ENCODE results near the gene GALNT9. TPM values are rescaled to one million over a fixed set of nuclear protein-coding genes. Genes with fewer than 3 reads are reported as not detected.

Gene GALNT9
- total and polyA plus RNA-seq, 2 experiments from 2014 or later: 3.9 to 4.7 TPM

DNA sequence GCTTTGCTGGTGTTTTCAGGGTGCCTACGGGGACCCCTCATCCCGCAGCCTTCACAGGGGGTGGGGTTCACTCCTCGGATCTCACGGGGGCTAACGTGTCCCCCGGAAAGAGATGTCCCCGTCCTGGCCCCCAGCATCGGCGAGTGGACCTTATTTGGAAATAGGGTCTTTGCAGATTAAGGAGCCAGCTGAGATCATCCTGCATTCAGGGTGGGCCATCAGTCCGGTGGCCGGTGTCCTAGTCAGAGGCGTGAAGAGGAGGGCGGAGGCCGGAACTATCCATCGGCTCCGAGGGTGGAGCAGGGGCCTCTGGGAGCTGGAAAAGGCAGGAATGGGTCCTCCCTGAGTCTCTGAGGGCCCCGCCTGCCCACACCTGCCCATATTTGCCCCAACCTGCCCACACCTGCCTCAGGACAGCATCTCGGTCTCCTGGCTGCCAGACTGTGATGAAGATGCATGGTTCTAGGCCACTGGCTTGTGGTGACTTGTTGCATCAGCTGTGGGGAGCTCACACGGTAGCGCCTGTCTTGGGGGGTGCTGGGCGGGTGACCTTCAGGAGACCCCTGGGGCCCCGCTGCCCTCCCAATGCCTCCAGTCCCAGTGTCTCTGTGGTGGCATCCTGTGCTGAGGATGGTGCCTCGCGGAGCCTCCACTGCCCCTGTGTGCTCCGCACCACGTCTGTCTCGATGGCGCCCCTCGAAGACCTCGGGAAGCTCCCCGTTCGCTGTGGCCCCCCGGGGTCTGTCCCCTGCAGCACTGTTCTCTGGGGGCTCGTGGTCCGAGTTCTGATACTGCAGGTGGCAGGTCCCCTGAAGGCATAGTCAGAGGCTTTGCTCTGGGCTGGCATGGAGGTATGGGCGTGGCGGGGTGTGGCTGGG is 170.5 kb downstream of the GALNT9 start:
- Histone ChIP-seq H3K27ac (no peak overlapping the region), H3K36me3 (replicated peaks; ENCODE audit: insufficient read depth, low read depth) (no peaks in the 10 kb centered on the region), H3K27me3 (peaks cover 5% of the 10 kb centered on the region), H3K79me2 (no peaks in the 10 kb centered on the region), H3K4me2 (no peak overlapping the region), H3K4me3 (no peak overlapping the region), H2AFZ (no peak overlapping the region), H3K9me2 (replicated peaks; ENCODE audit: insufficient read depth) (no peaks in the 10 kb centered on the region), H4K20me1 (ENCODE audit: insufficient read depth, poor library complexity, severe bottlenecking) (no peaks in the 10 kb centered on the region), H3K4me1 (ENCODE audit: insufficient read depth) (no peaks in the 10 kb centered on the region), H3K9me3 (ENCODE audit: low read depth) (no peaks in the 10 kb centered on the region)
- 93% methylated on average over 34 of the region's 37 CpGs for WGBS (ENCODE audit: low lambda C conversion rate, missing lambda C conversion rate)
- TF ChIP-seq EZH2phosphoT487 (IDR thresholded peaks at IDR 0.05; ENCODE audit: low read depth, severe bottlenecking, unreplicated experiment): no peak
- TF ChIP-seq, protein P1, sequence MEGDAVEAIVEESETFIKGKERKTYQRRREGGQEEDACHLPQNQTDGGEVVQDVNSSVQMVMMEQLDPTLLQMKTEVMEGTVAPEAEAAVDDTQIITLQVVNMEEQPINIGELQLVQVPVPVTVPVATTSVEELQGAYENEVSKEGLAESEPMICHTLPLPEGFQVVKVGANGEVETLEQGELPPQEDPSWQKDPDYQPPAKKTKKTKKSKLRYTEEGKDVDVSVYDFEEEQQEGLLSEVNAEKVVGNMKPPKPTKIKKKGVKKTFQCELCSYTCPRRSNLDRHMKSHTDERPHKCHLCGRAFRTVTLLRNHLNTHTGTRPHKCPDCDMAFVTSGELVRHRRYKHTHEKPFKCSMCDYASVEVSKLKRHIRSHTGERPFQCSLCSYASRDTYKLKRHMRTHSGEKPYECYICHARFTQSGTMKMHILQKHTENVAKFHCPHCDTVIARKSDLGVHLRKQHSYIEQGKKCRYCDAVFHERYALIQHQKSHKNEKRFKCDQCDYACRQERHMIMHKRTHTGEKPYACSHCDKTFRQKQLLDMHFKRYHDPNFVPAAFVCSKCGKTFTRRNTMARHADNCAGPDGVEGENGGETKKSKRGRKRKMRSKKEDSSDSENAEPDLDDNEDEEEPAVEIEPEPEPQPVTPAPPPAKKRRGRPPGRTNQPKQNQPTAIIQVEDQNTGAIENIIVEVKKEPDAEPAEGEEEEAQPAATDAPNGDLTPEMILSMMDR (IDR thresholded peaks at IDR 0.05; ENCODE audit: poor library complexity): no peak
- no peak for TF ChIP-seq EZH2 (IDR thresholded peaks at IDR 0.05; ENCODE audit: borderline replicate concordance)
- DNase-seq (ENCODE audit: low spot score): no peak

DNA sequence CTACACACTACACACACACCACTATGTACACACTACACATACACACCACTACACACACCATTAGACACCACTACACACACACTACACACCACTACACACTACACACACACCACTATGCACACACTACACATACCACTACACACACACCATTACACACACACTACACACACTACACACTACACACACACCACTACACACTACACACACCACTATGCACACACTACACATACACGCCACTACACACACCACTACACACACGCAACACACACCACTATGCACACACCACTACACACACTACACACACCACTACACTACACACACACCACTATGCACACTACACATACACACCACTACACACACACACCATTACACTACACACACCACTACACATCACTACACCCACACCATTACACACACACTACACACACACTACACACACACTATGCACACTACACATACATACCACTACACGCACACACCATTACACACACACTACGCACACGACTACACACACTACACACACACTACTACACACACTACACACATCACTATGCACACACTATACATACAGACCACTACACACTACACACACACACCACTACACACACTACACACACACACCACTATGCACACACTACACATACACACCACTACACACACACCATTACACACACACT is 171.5 kb downstream of the GALNT9 start:
- no peaks in the 10 kb centered on the region for H3K9me3 ChIP-seq (ENCODE audit: low read depth)
- no peaks in the 10 kb centered on the region for H4K20me1 ChIP-seq (ENCODE audit: insufficient read depth, poor library complexity, severe bottlenecking)
- no peak overlapping the region for H3K4me2 ChIP-seq
- DNase-seq (ENCODE audit: low spot score): no peak
- no peaks in the 10 kb centered on the region for H3K36me3 ChIP-seq (replicated peaks; ENCODE audit: insufficient read depth, low read depth)
- H3K27ac ChIP-seq: no peak overlapping the region
- WGBS (ENCODE audit: low lambda C conversion rate, missing lambda C conversion rate): 96% methylated on average over 3 of the region's 5 CpGs
- no peaks in the 10 kb centered on the region for H3K79me2 ChIP-seq
- no peak overlapping the region for H2AFZ ChIP-seq
- H3K27me3 ChIP-seq: no peaks in the 10 kb centered on the region
- H3K4me3 ChIP-seq: no peak overlapping the region
- H3K9me2 ChIP-seq (replicated peaks; ENCODE audit: insufficient read depth): no peaks in the 10 kb centered on the region
- TF ChIP-seq EZH2 (IDR thresholded peaks at IDR 0.05; ENCODE audit: borderline replicate concordance): no peak
- no peaks in the 10 kb centered on the region for H3K4me1 ChIP-seq (ENCODE audit: insufficient read depth)

DNA sequence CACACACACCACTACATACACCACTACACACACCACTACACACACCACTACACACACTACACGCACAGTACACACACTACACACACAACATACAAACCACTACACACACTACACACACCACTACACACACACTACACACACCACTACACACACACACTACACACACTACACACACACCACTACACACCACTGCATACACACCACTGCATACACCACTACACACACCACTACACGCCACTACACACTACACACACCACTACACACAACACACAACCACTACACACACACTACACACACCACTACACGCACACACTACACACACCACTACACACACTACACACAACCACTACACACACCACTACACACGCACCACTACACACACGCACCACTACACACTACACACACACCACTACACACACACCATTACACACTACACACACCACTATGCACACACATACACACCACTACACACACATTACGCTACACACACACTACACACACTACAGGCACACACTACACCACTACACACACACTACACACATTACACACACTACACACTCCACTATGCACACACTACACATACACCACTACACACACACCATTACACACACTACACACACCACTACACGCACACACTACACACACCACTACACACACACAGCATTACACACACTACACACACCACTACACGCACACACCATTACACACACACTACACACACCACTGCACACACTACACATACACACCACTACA is 172.6 kb downstream of the GALNT9 start:
- Histone ChIP-seq H3K4me3 (no peak overlapping the region), H3K4me1 (ENCODE audit: insufficient read depth) (no peaks in the 10 kb centered on the region), H3K4me2 (no peak overlapping the region), H3K27me3 (no peaks in the 10 kb centered on the region), H3K9me2 (replicated peaks; ENCODE audit: insufficient read depth) (no peaks in the 10 kb centered on the region), H3K36me3 (replicated peaks; ENCODE audit: insufficient read depth, low read depth) (no peaks in the 10 kb centered on the region), H3K9me3 (ENCODE audit: low read depth) (no peaks in the 10 kb centered on the region), H3K27ac (no peak overlapping the region), H4K20me1 (ENCODE audit: insufficient read depth, poor library complexity, severe bottlenecking) (no peaks in the 10 kb centered on the region), H2AFZ (no peak overlapping the region), H3K79me2 (no peaks in the 10 kb centered on the region)
- no peak for DNase-seq (ENCODE audit: low spot score)
- WGBS (ENCODE audit: low lambda C conversion rate, missing lambda C conversion rate): 82% methylated on average over 5 of the region's 8 CpGs
- TF ChIP-seq EZH2 (IDR thresholded peaks at IDR 0.05; ENCODE audit: borderline replicate concordance) (no peak), EZH2phosphoT487 (IDR thresholded peaks at IDR 0.05; ENCODE audit: low read depth, severe bottlenecking, unreplicated experiment) (no peak)
- TF ChIP-seq, protein P1 (IDR thresholded peaks at IDR 0.05; ENCODE audit: poor library complexity): no peak

Measured in hepatocyte (in vitro differentiated cells).